ENCODE data around the gene ZCCHC24.

DNA sequence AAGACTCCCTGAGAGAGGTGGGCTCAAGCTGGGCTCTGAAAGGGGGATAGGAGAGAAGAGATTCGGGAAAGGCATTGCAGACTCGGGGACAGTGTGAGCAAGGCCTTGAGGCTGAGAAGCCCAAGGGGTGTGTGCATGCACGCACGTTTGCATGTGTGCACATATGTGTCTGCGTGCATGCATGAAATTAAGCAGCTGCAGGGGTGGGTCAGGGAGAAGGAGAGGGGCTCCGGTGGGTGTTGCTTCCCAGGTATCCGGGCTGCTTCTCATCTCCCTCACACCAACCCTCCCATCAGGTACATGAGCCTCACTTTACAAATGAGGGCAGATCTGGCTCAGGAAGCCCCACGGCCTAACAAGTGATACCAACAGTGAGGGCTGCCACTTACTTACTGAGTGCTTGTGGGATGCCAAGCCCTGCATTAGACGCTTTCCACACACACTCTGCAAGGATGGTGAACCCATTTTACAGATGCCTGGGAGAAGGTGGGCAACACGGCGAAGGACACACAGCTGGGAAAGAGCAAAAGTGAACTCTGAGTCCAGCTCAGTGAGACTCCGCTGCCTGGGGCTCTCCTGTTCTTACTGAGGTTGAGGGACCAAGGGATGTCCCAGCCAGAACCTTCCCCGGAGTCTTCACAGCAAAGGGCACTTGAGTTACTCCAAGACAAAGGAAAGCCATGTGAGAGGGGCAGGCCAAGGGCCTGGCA, 26.4 kb downstream of the ZCCHC24 start:
- no peak for TF ChIP-seq SUZ12 (IDR thresholded peaks at IDR 0.05; ENCODE audit: extremely low read depth, insufficient read depth, insufficient read length)
- no peak for TF ChIP-seq ZNF274 (IDR thresholded peaks at IDR 0.05; ENCODE audit: low read depth, low read length)
- no peak for TF ChIP-seq YY1 (IDR thresholded peaks at IDR 0.05; ENCODE audit: insufficient read depth, insufficient read length)

Data from NT2/D1 (cell line).